Loucy (cell line): ENCODE results near the gene OPA3.

Experiments
- H2AFZ ChIP-seq: fragments of 200-600 bp; sonication (generic); 2 replicates; pipeline ENCODE4 v1.6.0; 2016; ENCODE audit warnings: antibody characterized with exemption, mild to moderate bottlenecking, low read length, moderate library complexity
- H3F3A ChIP-seq: fragments of 200-600 bp; 2 replicates; pipeline ENCODE4 v1.6.0; 2016; ENCODE audit warnings: antibody characterized with exemption, low read depth, mild to moderate bottlenecking
- H3K27me3 ChIP-seq: fragments of 200-600 bp; sonication (generic); 2 replicates; pipeline ENCODE4 v1.6.1; 2014; ENCODE audit warnings: low read length, mild to moderate bottlenecking; ENCODE audit not compliant: insufficient read depth, poor library complexity, severe bottlenecking
- H3K36me3 ChIP-seq: fragments of 200-600 bp; sonication (generic); 2 replicates; pipeline ENCODE4 v1.6.1; 2016; ENCODE audit warnings: low read length; ENCODE audit not compliant: insufficient read depth
- H3K4me1 ChIP-seq: fragments of 200-600 bp; sonication (generic); 2 replicates; pipeline ENCODE4 v1.5.1; 2014; ENCODE audit warnings: low read length, mild to moderate bottlenecking; ENCODE audit not compliant: insufficient read depth, poor library complexity, severe bottlenecking
- H3K4me2 ChIP-seq: fragments of 200-600 bp; sonication (generic); 2 replicates; pipeline ENCODE4 v1.6.0; 2014; ENCODE audit warnings: antibody characterized with exemption, low read length, low read depth, mild to moderate bottlenecking; ENCODE audit not compliant: poor library complexity, severe bottlenecking
- H3K4me3 ChIP-seq: fragments of 200-600 bp; sonication (generic); 2 replicates; pipeline ENCODE4 v1.5.1; 2014; ENCODE audit warnings: low read length, mild to moderate bottlenecking, mixed read lengths; ENCODE audit not compliant: poor library complexity, severe bottlenecking
- H3K79me2 ChIP-seq: fragments of 200-600 bp; sonication (generic); 2 replicates; pipeline ENCODE4 v1.6.1; 2014; ENCODE audit warnings: low read length; ENCODE audit not compliant: insufficient read depth
- H3K9ac ChIP-seq: fragments of 200-600 bp; sonication (generic); 2 replicates; pipeline ENCODE4 v1.6.0; 2014; ENCODE audit warnings: mild to moderate bottlenecking, low read depth, low read length, moderate library complexity; ENCODE audit not compliant: poor library complexity, severe bottlenecking
- H3K9me2 ChIP-seq: fragments of 200-600 bp; sonication (generic); replicated peaks from 2 replicates; pipeline ENCODE4 v1.6.1; 2016; ENCODE audit warnings: low read depth, low read length, mixed read lengths
- H3K9me3 ChIP-seq: fragments of 200-600 bp; sonication (generic); 2 replicates; pipeline ENCODE4 v1.6.1; 2014; ENCODE audit warnings: mild to moderate bottlenecking, antibody characterized with exemption, low read length, low read depth; ENCODE audit not compliant: insufficient read depth
- H4K20me1 ChIP-seq: fragments of 200-600 bp; sonication (generic); 2 replicates; pipeline ENCODE4 v1.6.0; 2014; ENCODE audit warnings: antibody characterized with exemption, low read length, mild to moderate bottlenecking; ENCODE audit not compliant: insufficient read depth, poor library complexity, severe bottlenecking
- EZH2phosphoT487 ChIP-seq: fragments of 200-600 bp; IDR thresholded peaks from 2 replicates; pipeline ENCODE4 v1.6.1; 2018; ENCODE audit warnings: antibody characterized with exemption, mild to moderate bottlenecking, moderate library complexity, borderline replicate concordance
- TF ChIP-seq, protein P1 (sequence below): fragments of 200-600 bp; sonication (generic); conservative IDR thresholded peaks from 2 replicates; pipeline ENCODE4 v1.5.1; 2014; ENCODE audit warnings: mild to moderate bottlenecking, antibody characterized with exemption, low read length

The OPA3 gene

DNA sequence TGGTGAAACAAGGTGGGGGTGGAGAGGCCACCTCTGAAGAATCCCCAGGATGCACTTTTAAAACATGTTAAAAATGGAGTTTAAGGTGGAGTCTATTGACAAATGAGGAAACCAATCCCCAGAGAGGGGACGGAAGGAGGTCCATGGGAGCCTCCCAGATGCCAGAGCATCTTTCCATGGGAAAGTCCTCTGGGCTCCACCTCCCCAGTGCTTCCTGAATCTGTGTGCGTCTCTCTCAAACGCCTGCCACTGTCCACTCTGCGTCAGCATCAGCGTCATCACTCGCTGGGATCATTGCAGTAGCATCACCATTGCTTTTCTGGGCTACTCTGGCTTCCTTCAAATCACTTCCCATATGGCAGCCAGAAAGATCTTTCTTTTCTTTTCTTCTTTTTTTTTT, 11.2 kb upstream of the OPA3 start:
- no peaks in the 10 kb centered on the region for H3K9me3 ChIP-seq
- no peak overlapping the region for H3K4me2 ChIP-seq
- no peaks in the 10 kb centered on the region for H3K36me3 ChIP-seq
- H2AFZ ChIP-seq: no peak overlapping the region
- H3K9ac ChIP-seq: no peak overlapping the region
- no peaks in the 10 kb centered on the region for H3F3A ChIP-seq
- H3K4me1 ChIP-seq: peaks cover 6% of the 10 kb centered on the region
- no peaks in the 10 kb centered on the region for H3K79me2 ChIP-seq
- no peaks in the 10 kb centered on the region for H4K20me1 ChIP-seq
- no peaks in the 10 kb centered on the region for H3K9me2 ChIP-seq
- no peak overlapping the region for H3K4me3 ChIP-seq
- no peaks in the 10 kb centered on the region for H3K27me3 ChIP-seq
- TF ChIP-seq, protein P1, sequence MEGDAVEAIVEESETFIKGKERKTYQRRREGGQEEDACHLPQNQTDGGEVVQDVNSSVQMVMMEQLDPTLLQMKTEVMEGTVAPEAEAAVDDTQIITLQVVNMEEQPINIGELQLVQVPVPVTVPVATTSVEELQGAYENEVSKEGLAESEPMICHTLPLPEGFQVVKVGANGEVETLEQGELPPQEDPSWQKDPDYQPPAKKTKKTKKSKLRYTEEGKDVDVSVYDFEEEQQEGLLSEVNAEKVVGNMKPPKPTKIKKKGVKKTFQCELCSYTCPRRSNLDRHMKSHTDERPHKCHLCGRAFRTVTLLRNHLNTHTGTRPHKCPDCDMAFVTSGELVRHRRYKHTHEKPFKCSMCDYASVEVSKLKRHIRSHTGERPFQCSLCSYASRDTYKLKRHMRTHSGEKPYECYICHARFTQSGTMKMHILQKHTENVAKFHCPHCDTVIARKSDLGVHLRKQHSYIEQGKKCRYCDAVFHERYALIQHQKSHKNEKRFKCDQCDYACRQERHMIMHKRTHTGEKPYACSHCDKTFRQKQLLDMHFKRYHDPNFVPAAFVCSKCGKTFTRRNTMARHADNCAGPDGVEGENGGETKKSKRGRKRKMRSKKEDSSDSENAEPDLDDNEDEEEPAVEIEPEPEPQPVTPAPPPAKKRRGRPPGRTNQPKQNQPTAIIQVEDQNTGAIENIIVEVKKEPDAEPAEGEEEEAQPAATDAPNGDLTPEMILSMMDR: no peak
- no peak for TF ChIP-seq EZH2phosphoT487

DNA sequence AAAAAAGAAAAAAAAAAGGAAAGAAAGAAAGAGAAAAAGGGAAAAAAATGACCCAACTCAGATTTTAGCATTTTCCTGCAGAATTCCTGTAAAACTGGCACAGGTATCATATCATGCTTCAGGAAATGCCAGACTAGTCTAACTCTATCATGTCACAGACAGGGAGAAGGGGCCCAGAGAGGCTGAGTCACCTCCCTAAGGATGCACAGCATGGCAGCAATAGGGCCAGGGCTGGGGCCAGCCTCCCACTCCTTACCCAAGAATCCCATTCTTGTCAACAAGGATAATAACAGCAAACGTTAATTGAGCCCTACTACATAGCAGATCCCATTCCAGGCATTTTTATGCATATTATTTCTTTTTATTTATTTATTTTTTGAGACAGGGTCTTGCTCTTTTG, 8.9 kb upstream of the OPA3 start:
- H3K4me1 ChIP-seq: peaks cover 5% of the 10 kb centered on the region
- H3K27me3 ChIP-seq: no peaks in the 10 kb centered on the region
- no peak overlapping the region for H2AFZ ChIP-seq
- no peaks in the 10 kb centered on the region for H3K9me2 ChIP-seq
- no peaks in the 10 kb centered on the region for H3K9me3 ChIP-seq
- H3K36me3 ChIP-seq: no peaks in the 10 kb centered on the region
- H3K9ac ChIP-seq: no peak overlapping the region
- no peak overlapping the region for H3K4me3 ChIP-seq
- no peaks in the 10 kb centered on the region for H3K79me2 ChIP-seq
- H3K4me2 ChIP-seq: no peak overlapping the region
- no peaks in the 10 kb centered on the region for H3F3A ChIP-seq
- TF ChIP-seq, protein P1: no peak
- TF ChIP-seq EZH2phosphoT487: no peak
- no peaks in the 10 kb centered on the region for H4K20me1 ChIP-seq

DNA sequence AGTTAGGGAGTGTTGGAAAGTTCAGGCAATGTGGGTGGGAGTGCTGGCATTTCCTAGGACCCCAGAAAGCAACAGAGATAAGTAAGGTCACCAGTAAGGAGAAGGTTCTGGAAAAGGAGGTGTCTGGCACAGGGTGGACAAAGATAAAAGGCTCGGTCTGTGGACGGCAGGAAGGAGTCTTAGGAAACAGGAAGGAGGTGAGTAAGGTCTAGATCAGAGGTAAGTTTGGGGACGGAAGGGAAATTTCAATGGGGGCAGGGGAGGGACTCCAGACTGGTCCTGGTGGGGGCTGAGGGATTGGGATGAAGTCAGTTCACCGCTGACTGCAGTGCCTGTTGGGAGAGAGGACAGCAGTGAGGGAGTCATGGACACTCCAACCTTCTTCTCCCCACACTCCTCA, 7.8 kb upstream of the OPA3 start:
- Histone ChIP-seq H3K9ac (no peak overlapping the region), H3K27me3 (no peaks in the 10 kb centered on the region), H3K9me2 (no peaks in the 10 kb centered on the region), H3K9me3 (no peaks in the 10 kb centered on the region), H3F3A (no peaks in the 10 kb centered on the region), H3K36me3 (no peaks in the 10 kb centered on the region), H2AFZ (no peak overlapping the region), H4K20me1 (no peaks in the 10 kb centered on the region), H3K4me1 (no peaks in the 10 kb centered on the region), H3K79me2 (no peaks in the 10 kb centered on the region), H3K4me3 (no peak overlapping the region), H3K4me2 (no peak overlapping the region)
- TF ChIP-seq, protein P1: no peak
- no peak for TF ChIP-seq EZH2phosphoT487
